Measurements from ENCODE around the gene GNPAT.
"Not testable (repeated sequence)": the region's sequence is repeated elsewhere in the genome, so short reads cannot be mapped to it uniquely, and the experiment has no call there.

The GNPAT gene

GRCh38 chr1:231240883-231241735 is at the start of gene GNPAT:
Gene GNPAT (plus strand): TSS chr1:231241212. CDS start chr1:231241379, 167 bp downstream.
- peak; percentile 84 for DNase-seq (ENCODE audit: low read depth)

- DNase-seq (ENCODE audit: low read depth): no peak
Measured at GRCh38 chr1:231192620-231193163, 48.3 kb upstream of the GNPAT start.

- DNase-seq (ENCODE audit: low read depth): no peak
Measured at GRCh38 chr1:231193710-231194340, 47.2 kb upstream of the GNPAT start.

- DNase-seq (ENCODE audit: low read depth): no peak
Measured at GRCh38 chr1:231194476-231194842, 46.6 kb upstream of the GNPAT start.

- no peak for DNase-seq (ENCODE audit: low read depth)
Measured at GRCh38 chr1:231194843-231195516, 46.0 kb upstream of the GNPAT start.

DNA sequence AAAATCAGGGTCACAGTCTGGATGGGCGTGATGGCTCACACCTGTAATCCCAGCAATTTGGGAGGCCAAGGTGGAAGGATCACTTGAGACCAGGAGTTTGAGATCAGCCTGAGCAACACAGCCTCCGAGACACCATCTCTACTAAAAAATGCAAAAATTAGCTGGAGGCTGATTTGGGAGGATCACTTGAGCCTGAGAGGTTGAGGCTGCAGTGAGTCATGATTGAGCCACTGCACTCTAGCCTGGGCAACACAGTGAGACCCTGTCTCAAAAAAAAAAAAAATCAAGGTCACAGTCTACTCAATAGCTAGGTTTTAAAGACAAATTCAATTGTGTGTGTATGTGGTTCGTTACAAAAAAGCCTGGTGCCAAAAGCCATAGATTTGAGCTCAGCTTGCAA is 44.7 kb upstream of the GNPAT start:
- no peak for DNase-seq (ENCODE audit: low read depth)

GRCh38 chr1:231196728-231197127 is 44.3 kb upstream of the GNPAT start:
- no peak for DNase-seq (ENCODE audit: low read depth)

- DNase-seq (ENCODE audit: low read depth): no peak
Measured at GRCh38 chr1:231199868-231200267, 41.1 kb upstream of the GNPAT start.

DNA sequence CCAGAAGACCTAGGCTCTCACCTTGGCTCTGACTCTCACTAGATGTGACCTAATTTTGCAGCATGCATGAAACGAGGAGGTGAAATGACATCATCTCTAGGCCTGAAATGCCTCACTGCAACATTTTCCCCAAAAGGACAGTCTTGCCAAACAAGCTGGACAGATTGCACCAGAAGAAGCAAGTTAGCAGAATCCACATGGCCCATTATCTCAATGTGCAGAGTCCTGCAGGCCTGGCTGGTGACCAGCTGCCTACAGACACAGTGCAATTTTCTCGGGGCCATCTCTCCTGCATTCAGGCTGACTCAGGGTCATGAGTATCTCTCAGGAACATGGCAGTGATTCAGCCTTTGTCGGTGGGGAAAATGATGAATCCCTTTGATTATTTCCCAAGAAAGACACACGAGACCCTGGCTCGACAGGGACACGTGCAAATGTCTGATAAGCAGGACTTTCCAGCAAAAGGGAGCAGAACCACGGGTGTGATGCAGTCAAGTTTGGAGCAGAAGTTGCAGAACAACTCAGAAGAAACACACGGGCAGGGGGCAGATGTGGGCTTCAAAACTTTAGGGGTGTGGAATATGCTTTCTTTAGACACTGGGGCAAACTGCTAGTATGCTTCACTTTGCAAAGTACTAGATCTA is 40.5 kb upstream of the GNPAT start:
- no peak for DNase-seq (ENCODE audit: low read depth)

DNA sequence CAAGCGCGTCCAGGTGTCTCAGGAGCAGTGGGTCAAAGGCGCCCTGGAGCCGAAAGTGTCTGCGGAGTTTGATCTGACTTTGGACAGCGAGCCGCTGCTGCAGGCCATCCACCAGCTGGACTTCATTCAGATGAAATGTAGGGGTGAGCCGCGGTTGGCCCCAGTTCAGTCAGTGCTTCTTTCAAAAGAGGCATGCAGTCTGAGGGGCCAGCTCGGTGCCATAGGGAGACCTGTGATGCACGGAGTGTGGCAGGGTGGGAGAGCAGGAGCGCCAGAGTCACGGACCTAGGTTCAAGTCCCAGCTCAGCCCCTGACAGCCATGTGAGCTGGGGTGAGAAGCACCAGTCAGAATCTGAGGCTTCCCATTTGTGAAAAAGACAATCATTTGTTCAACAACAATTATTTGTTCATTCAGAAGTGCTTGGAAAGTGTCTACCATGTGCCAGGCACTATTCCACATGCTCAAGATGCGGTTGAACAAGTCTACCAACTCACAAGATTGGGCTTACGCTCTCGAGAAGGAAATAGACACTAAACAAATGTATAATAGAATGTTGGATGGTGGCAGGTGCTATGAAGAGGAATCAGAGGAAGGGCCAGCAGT is 39.5 kb upstream of the GNPAT start:
- DNase-seq (ENCODE audit: low read depth): no peak

DNA sequence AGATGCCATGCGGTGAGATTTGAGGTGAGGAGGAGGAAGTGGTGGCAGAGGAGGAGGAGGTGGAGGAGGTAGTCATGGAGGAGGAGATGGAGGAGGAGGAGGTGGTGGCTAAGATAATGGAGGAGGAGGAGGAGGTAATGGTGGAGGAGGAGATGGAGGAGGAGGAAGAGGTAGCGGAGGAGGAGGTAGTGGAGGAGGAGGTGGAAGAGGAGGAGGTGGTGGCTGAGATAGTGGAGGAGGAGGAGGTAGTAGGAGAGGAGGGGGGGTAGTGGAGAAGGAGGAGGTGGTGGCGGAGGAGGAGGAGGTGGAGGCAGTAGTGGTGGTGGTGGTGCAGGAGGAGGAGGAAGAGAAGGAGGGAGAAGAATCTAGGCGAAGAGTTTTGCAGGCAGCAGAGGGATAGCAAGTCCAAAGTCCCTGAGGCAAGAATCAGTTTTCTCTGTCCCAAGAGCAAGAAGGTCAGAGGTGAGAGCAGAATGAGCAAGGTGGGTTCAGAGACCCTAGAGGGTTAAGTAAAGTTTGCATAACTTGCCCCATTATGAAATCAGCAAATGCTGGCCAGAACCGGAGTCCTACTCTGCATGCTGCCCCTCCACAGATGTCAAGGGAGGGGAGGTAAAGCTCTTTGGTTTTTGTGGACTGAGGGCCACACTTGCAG is 38.9 kb upstream of the GNPAT start:
- DNase-seq (ENCODE audit: low read depth): no peak

- no peak for DNase-seq (ENCODE audit: low read depth)
Measured at GRCh38 chr1:231203259-231204057, 37.6 kb upstream of the GNPAT start.

GRCh38 chr1:231206856-231207255 is 34.2 kb upstream of the GNPAT start:
- DNase-seq (ENCODE audit: low read depth): no peak

GRCh38 chr1:231207437-231207836 is 33.6 kb upstream of the GNPAT start:
- DNase-seq (ENCODE audit: low read depth): no peak

GRCh38 chr1:231208980-231209379 is 32.0 kb upstream of the GNPAT start:
- DNase-seq (ENCODE audit: low read depth): no peak

DNA sequence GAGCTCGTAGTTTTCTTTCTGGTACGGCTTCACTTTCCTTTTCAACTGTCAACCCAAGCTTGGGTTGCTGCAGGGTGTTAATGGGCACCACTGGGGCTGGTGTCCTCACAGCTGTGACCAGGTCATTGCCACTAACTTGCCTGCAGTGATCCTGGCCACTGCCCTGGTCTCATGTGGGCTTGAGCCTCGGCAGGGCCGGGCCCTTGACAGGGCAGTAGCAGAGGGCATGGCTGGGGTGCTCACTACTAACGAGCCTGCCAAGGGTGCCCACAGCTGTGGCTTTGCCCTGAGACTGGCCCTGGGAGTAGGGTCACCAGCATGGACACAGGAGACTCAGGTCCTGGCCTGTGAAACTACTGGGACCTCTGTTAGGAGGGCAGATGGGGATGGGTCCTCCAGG is 31.5 kb upstream of the GNPAT start:
- no peak for DNase-seq (ENCODE audit: low read depth)

- DNase-seq (ENCODE audit: low read depth): no peak
Measured at GRCh38 chr1:231210126-231210525, 30.9 kb upstream of the GNPAT start.

GRCh38 chr1:231211005-231211857 is 29.8 kb upstream of the GNPAT start:
- peak; percentile 85 for DNase-seq (ENCODE audit: low read depth)

DNA sequence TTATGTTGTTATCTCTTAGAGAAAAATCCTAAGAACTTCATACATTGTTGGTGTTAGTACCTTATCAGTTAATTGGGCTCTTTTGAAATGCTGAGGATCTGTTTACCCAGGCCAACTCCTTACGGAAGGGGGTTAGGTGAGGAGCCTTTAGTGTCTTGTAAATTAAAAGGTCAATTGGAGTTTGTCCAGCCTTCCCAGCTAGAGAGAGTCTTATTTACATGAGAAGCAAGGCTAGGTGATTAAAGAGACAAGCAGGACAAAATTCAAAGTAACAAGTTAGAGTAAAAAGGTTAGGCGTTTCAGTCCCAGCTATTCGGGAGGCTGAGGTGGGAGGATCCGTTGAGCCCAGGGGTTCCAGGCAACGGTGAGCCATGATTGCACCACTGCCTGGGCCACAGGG is 28.7 kb upstream of the GNPAT start:
- DNase-seq (ENCODE audit: low read depth): not testable (repeated sequence)
